Epithelial cell of umbilical artery (primary cell): ENCODE measurements around the gene TREM2. TPM values are rescaled to one million over a fixed set of nuclear protein-coding genes. Genes with fewer than 3 reads are reported as not detected.

ENCODE experiments used
- total RNA-seq: library from RNA; depleted of rRNA; stranded (reverse); fragments of >200 nt; gene quantifications from 2 replicates; pipeline ENCODE4 v1.2.3, GENCODE V29; 2014

TREM2 gene
- not detected in 2 replicates for total RNA-seq

GRCh38 chr6:41162687-41163418, at the start of gene TREM2:
TREM2 (minus strand) TSS chr6:41163116; CDS start chr6:41163082, 34 bp downstream.

GRCh38 chr6:41200901-41201763, 38.2 kb upstream of the TREM2 start, which contains the start of gene TREML2:
TREML2 (minus strand) TSS chr6:41201149; CDS start chr6:41201008, 141 bp downstream.

GRCh38 chr6:41153992-41154625, 8.8 kb downstream of the TREM2 start, which contains the start of gene TREML1:
TREML1 (minus strand) TSS chr6:41154347; CDS start chr6:41154288, 59 bp downstream.

Other genes starting within 250 kb of the TREM2 start
- gene UNC5CL, start 123.9 kb downstream of the TREM2 start, total RNA-seq, result under 0.01 TPM in 1 of 2 replicates, not detected in the other
- not detected in 2 replicates for gene TSPO2, start 120.6 kb downstream of the TREM2 start, total RNA-seq
- gene APOBEC2, start 109.9 kb downstream of the TREM2 start, total RNA-seq, result not detected in 2 replicates
- 6.4 and 9.1 TPM in 2 replicates for gene OARD1, start 90.8 kb downstream of the TREM2 start, total RNA-seq
- gene NFYA, start 90.1 kb downstream of the TREM2 start, total RNA-seq, result 11.2 and 15.6 TPM in 2 replicates
- gene TREML1, start 8.8 kb downstream of the TREM2 start, total RNA-seq, result not detected in 2 replicates
- gene TREML2, start 38.0 kb upstream of the TREM2 start, total RNA-seq, result not detected in 2 replicates
- not detected in 2 replicates for gene TREML4, start 65.2 kb upstream of the TREM2 start, total RNA-seq
- gene TREM1, start 123.6 kb upstream of the TREM2 start, total RNA-seq, result not detected in 2 replicates
- not detected in 2 replicates for gene NCR2, start 172.5 kb upstream of the TREM2 start, total RNA-seq